GM13977 (cell line): Measurements from ENCODE around the gene VCPKMT.
"Not testable (repeated sequence)": the region's sequence is repeated elsewhere in the genome, so short reads cannot be mapped to it uniquely, and the experiment has no call there.

Source experiments
- DNase-seq: peaks from one replicate; pipeline ENCODE4 v3.0.0; 2012; ENCODE audit warnings: low spot score
- CTCF ChIP-seq: IDR thresholded peaks from 2 replicates; pipeline ENCODE4 v1.5.1; 2012; ENCODE audit warnings: mild to moderate bottlenecking, control low read depth; ENCODE audit not compliant: insufficient read depth; ENCODE audit errors: extremely low read depth, missing control alignments
- in situ Hi-C: fragments of 300-500 bp; cut with MboI; formaldehyde crosslinking; loops from one replicate; pipeline ENCODE4 v1.12.0; 2022; ENCODE audit warnings: low sequenced_read_pairs, low pct_unique_long_range_greater_than_20kb, mixed read lengths, inconsistent platforms; ENCODE audit not compliant: unreplicated experiment

The VCPKMT gene

GRCh38 chr14:50085570-50086320, 30.6 kb downstream of the VCPKMT start:
- in situ Hi-C loops, result loop anchor here (10.0 kb wide), 1 partner anchor 221 kb away; no protein-coding TSS in a partner anchor
- DNase-seq, result peak; percentile 70
- no peak for TF ChIP-seq CTCF

DNA sequence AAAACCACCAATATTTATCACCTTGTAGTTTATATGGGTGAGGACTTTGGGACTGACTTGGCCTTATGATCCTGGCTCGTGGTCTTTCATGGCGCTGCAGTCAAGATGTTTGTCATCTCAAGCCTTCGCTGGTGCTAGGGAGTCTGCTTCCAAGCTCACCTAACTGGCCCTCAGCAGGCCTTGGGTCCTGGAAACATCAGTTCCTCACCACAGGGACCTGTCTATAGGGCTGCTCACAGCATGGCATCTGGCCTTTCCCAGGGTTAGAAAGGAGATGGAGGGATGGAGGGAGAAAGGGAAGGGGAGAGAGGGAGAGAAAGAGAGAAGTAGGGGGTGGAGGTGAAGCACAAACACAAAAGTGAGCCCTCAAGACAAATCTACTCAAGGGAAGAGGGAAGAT, 31.7 kb downstream of the VCPKMT start:
- DNase-seq, result no peak
- TF ChIP-seq CTCF, result no peak
- in situ Hi-C loops, result loop anchor here (10.0 kb wide), 1 partner anchor 220 kb away; no protein-coding TSS in a partner anchor

- DNase-seq, result no peak
- no peak for TF ChIP-seq CTCF
- in situ Hi-C loops, result loop anchor here (10.0 kb wide), 1 partner anchor 219 kb away; no protein-coding TSS in a partner anchor
Measured at GRCh38 chr14:50083467-50084337, 32.7 kb downstream of the VCPKMT start.

DNA sequence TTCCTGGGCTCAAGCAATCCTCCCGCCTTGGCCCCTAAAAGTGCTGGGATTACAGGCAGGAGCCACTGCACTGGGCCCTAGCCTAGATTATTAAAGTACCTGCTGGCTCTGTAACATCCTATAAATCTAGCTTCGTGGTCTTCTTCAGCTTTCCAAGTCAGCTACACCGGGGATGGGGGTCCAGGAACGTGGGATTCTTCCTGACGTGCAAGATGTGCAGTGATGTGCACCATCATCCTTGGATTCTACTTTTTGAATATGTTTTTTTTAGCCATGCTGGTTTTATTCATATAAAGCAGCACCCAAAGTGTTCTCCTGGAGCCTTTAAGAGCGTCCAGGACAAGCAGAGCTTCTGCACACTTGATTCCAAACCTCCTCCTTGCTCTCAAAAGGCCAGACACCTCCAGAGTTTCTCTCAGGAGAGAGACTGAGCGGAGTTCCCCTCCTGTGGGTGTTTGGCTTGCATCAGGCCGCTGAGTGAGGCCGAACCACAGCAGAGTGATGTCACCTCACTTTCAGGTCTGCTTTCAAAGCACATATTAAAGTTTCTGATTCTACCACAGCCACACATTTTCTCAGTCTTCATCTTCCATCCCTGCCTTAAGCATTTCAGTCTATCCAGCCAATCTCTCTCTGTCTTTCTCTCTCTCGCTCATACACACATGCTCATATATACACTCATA, 33.4 kb downstream of the VCPKMT start:
- no peak for TF ChIP-seq CTCF
- in situ Hi-C loops, result loop anchor here (10.0 kb wide), 1 partner anchor 218 kb away; no protein-coding TSS in a partner anchor
- DNase-seq, result peak; percentile 84

DNA sequence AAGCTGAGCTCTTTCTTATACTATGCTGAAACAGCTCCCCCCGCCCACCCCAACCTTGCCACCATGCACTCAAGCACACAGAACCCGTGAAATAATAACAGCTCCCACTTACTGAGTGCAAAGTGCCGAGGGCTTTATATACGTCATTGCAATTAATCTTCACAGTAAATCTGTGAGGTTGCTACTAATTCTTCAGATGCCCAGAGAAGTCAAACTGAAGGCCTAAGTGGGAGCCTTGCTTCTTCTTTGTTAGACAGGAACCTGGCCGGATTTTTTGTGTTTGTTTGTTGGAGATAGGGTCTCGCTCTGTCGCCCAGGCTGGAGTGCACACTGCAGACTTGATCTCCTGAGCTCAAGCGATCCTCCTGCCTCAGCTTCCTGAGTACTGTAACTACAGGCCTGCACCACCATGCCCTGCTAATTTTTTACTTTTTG, 34.0 kb downstream of the VCPKMT start:
- in situ Hi-C loops, result loop anchor here (10.0 kb wide), 1 partner anchor 218 kb away; no protein-coding TSS in a partner anchor
- no peak for DNase-seq
- TF ChIP-seq CTCF, result no peak

- DNase-seq, in situ Hi-C loops: not testable (repeated sequence)
Measured at GRCh38 chr14:50079103-50079502, 37.3 kb downstream of the VCPKMT start.

- DNase-seq, in situ Hi-C loops: not testable (repeated sequence)
Measured at GRCh38 chr14:50073663-50074062, 42.7 kb downstream of the VCPKMT start.
